Natural killer cell (primary cell): ENCODE results near the gene KREMEN1. TPM values are rescaled to one million over a fixed set of nuclear protein-coding genes. Genes with fewer than 3 reads are reported as not detected.

Experiments used
- ATAC-seq, 3 donors: fragments of 150-1000 bp in 2 of 3; fragments of 200-7000 bp in 1 of 3; cut with Tn5 transposase; 1 replicate in 1 of 3; 2 replicates in 2 of 3; pipeline ENCODE4 v1.10.0; 2021; ENCODE audit warnings: mild to moderate bottlenecking in 2 of 3, moderate library complexity in 2 of 3
- DNase-seq, 2 donors: peaks; one replicate each; pipeline versions ENCODE4 v3.0.0 to v3.0.0-alpha.2; 2013 to 2021; ENCODE audit warnings: mixed read lengths in 1 of 2
- H3K27ac ChIP-seq: one replicate; pipeline ENCODE4 v1.5.1; 2013; ENCODE audit warnings: mild to moderate bottlenecking, low read length
- H3K27me3 ChIP-seq: one replicate; pipeline ENCODE4 v1.6.1; 2013; ENCODE audit warnings: low read length; ENCODE audit not compliant: control insufficient read depth, insufficient read depth
- H3K36me3 ChIP-seq: one replicate; pipeline ENCODE4 v1.6.1; 2013; ENCODE audit warnings: low read length; ENCODE audit not compliant: control insufficient read depth, insufficient read depth
- H3K4me1 ChIP-seq: one replicate; pipeline ENCODE4 v1.6.1; 2013; ENCODE audit warnings: low read length; ENCODE audit not compliant: control insufficient read depth, insufficient read depth
- H3K4me3 ChIP-seq: one replicate; pipeline ENCODE4 v1.5.1; 2013; ENCODE audit warnings: low read length
- H3K9me3 ChIP-seq: one replicate; pipeline ENCODE4 v1.6.1; 2013; ENCODE audit warnings: low read length; ENCODE audit not compliant: control insufficient read depth, insufficient read depth
- H3K27ac Mint-ChIP-seq, 2 donors: one replicate each; pipeline ENCODE4 v1.8.0; 2022; ENCODE audit warnings: mild to moderate bottlenecking in 2 of 2, mixed read lengths in 2 of 2, moderate library complexity in 1 of 2
- H3K27me3 Mint-ChIP-seq, 2 donors: one replicate each; pipeline ENCODE4 v1.8.0; 2022; ENCODE audit warnings: low read depth in 2 of 2, mixed read lengths in 2 of 2
- H3K36me3 Mint-ChIP-seq: one replicate; pipeline ENCODE4 v1.8.0; 2022; ENCODE audit warnings: mixed read lengths
- H3K4me1 Mint-ChIP-seq, 2 donors: one replicate each; pipeline ENCODE4 v1.8.0; 2022; ENCODE audit warnings: mixed read lengths in 2 of 2
- H3K4me3 Mint-ChIP-seq: one replicate; pipeline ENCODE4 v1.8.0; 2022; ENCODE audit warnings: mild to moderate bottlenecking, moderate library complexity, mixed read lengths
- H3K9me3 Mint-ChIP-seq, 2 donors: one replicate each; pipeline ENCODE4 v1.8.0; 2022; ENCODE audit warnings: mixed read lengths in 2 of 2
- CTCF ChIP-seq: fragments of 200-600 bp; IDR thresholded peaks from one replicate; pipeline ENCODE4 v1.8.0; 2022; ENCODE audit warnings: antibody characterized with exemption
- WGBS: methylation state at CpG from one replicate; pipeline ENCODE4 v1.1.7; 2013; ENCODE audit warnings: missing lambda C conversion rate; ENCODE audit not compliant: insufficient coverage; 5-methylcytosine and 5-hydroxymethylcytosine counted together
- intact Hi-C: fragments of 100-400 bp; cut with micrococcal nuclease; formaldehyde crosslinking; loops from one replicate; pipeline ENCODE4 v1.14.2; 2022
- total RNA-seq, 4 donors: library from RNA; stranded (reverse); fragments of 120-200 nt in 1 of 4; gene quantifications; one replicate each; pipeline versions ENCODE4 v1.2.3 to v1.2.4, GENCODE V29; 2013 to 2022

The KREMEN1 gene
- total RNA-seq, 3 donors from 2014 or later (not counting 1 experiment from before 2014, with no cell fraction given), result 0.23 TPM; not detected in 2

- Histone ChIP-seq H3K4me3 (no peak overlapping the region), H3K4me1 (no peaks in the 10 kb centered on the region), H3K36me3 (no peaks in the 10 kb centered on the region), H3K9me3 (no peaks in the 10 kb centered on the region), H3K27me3 (no peaks in the 10 kb centered on the region), H3K27ac (no peak overlapping the region)
- TF ChIP-seq CTCF, result no peak
- Mint-ChIP-seq H3K36me3 (no peaks in the 10 kb centered on the region), H3K4me1 (no peaks in the 10 kb centered on the region), H3K4me3 (no peak overlapping the region), H3K9me3 (no peaks in the 10 kb centered on the region), H3K27me3 (peaks cover 9 to 14% of the 10 kb centered on the region in 2 donors), H3K27ac (no peak overlapping the region)
- no peak for DNase-seq
- intact Hi-C loops, result no loop called here
- ATAC-seq, result no peak
- 67% methylated on average over 2 of the region's 2 CpGs for WGBS
Observed at GRCh38 chr22:29129808-29130140, 56.9 kb downstream of the KREMEN1 start.

GRCh38 chr22:29130476-29130875 lies 57.6 kb downstream of the KREMEN1 start:
- H3K27me3 ChIP-seq, result no peaks in the 10 kb centered on the region
- Mint-ChIP-seq H3K9me3 (no peaks in the 10 kb centered on the region), H3K4me3 (no peak overlapping the region), H3K27me3 (peaks cover 10 to 14% of the 10 kb centered on the region in 2 donors), H3K36me3 (no peaks in the 10 kb centered on the region), H3K4me1 (no peaks in the 10 kb centered on the region), H3K27ac (no peak overlapping the region)
- H3K36me3 ChIP-seq, result no peaks in the 10 kb centered on the region
- intact Hi-C loops, result no loop called here
- H3K9me3 ChIP-seq, result no peaks in the 10 kb centered on the region
- DNase-seq (no peak), ATAC-seq (no peak)
- 92% methylated on average over 4 of the region's 4 CpGs for WGBS
- H3K27ac ChIP-seq, result no peak overlapping the region
- TF ChIP-seq CTCF, result no peak
- no peaks in the 10 kb centered on the region for H3K4me1 ChIP-seq
- H3K4me3 ChIP-seq, result no peak overlapping the region

GRCh38 chr22:29133603-29134133 lies 60.8 kb downstream of the KREMEN1 start:
- Mint-ChIP-seq H3K4me3 (no peak overlapping the region), H3K27me3 (peaks cover 13 to 14% of the 10 kb centered on the region in 2 donors), H3K27ac (no peak overlapping the region), H3K36me3 (no peaks in the 10 kb centered on the region), H3K4me1 (no peaks in the 10 kb centered on the region), H3K9me3 (no peaks in the 10 kb centered on the region)
- WGBS, result no CpG with 5 or more reads among the region's 2 CpGs
- H3K9me3 ChIP-seq, result no peaks in the 10 kb centered on the region
- no peak overlapping the region for H3K27ac ChIP-seq
- ATAC-seq, result no peak
- H3K4me1 ChIP-seq, result no peaks in the 10 kb centered on the region
- no peak for DNase-seq
- intact Hi-C loops, result no loop called here
- H3K4me3 ChIP-seq, result no peak overlapping the region
- TF ChIP-seq CTCF, result no peak
- H3K36me3 ChIP-seq, result no peaks in the 10 kb centered on the region
- H3K27me3 ChIP-seq, result no peaks in the 10 kb centered on the region

- peaks cover 13 to 14% of the 10 kb centered on the region in 2 donors for H3K27me3 Mint-ChIP-seq
- 91% methylated on average over 3 of the region's 4 CpGs for WGBS
- Histone ChIP-seq H3K27me3 (no peaks in the 10 kb centered on the region), H3K4me1 (no peaks in the 10 kb centered on the region), H3K36me3 (no peaks in the 10 kb centered on the region), H3K4me3 (no peak overlapping the region), H3K27ac (no peak overlapping the region), H3K9me3 (no peaks in the 10 kb centered on the region)
- no peak for TF ChIP-seq CTCF
- ATAC-seq (no peak), DNase-seq (no peak)
- H3K4me3 Mint-ChIP-seq, result no peak overlapping the region
- H3K9me3 Mint-ChIP-seq, result no peaks in the 10 kb centered on the region
- H3K4me1 Mint-ChIP-seq, result no peaks in the 10 kb centered on the region
- no peak overlapping the region for H3K27ac Mint-ChIP-seq
- no peaks in the 10 kb centered on the region for H3K36me3 Mint-ChIP-seq
- intact Hi-C loops, result no loop called here
Observed at GRCh38 chr22:29134448-29134847, 61.6 kb downstream of the KREMEN1 start.
